ENCODE results near the gene GNRHR. TPM values are rescaled to one million over a fixed set of nuclear protein-coding genes. Genes with fewer than 3 reads are reported as not detected.

GNRHR gene
- total and polyA plus RNA-seq, 2 donors (not counting 1 experiment from before 2014, with no cell fraction given), result not detected

DNA sequence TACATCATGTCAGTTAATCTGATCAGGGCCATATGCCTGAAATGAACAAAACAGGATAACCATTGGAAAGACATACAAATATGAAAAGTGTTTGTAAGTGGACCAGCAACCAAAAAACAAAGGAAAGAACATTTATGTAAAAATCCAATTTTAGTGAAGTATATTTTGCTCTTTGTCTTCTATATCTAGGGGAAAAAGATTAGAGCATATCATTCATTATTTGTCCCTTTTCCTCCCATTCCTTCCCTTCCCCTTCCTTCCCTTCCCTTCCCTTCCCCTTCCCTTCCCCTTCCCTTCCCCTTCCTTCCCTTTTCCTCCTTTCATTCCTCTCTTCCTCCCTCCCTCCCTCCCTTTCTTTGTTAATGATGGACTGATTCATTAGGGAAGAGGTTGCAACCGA lies 1.8 kb upstream of the GNRHR start:
- no peak for DNase-seq (ENCODE audit: low read depth in 2 of 2)
- no peak overlapping the region for H3K27ac ChIP-seq (ENCODE audit: insufficient read depth, low read length)
- no peak overlapping the region for H3K4me2 ChIP-seq (ENCODE audit: extremely low read depth, insufficient read depth, low read length)
- H3K4me3 ChIP-seq (replicated peaks in 1 of 4; ENCODE audit: control extremely low read depth in 1 of 4, insufficient read depth in 1 of 4, low read depth in 3 of 4, low read length in 4 of 4), result no peak overlapping the region
- no peaks in the 10 kb centered on the region for H3K36me3 ChIP-seq (ENCODE audit: control insufficient read depth, insufficient read depth, low read length)
- no peak overlapping the region for H2AFZ ChIP-seq (ENCODE audit: low read length)
- no peaks in the 10 kb centered on the region for H3K4me1 ChIP-seq (ENCODE audit: control insufficient read depth, extremely low read depth, insufficient read depth, low read length)
- H3K79me2 ChIP-seq (ENCODE audit: control insufficient read depth, insufficient read depth, low read length), result no peaks in the 10 kb centered on the region
- TF ChIP-seq, protein P1, sequence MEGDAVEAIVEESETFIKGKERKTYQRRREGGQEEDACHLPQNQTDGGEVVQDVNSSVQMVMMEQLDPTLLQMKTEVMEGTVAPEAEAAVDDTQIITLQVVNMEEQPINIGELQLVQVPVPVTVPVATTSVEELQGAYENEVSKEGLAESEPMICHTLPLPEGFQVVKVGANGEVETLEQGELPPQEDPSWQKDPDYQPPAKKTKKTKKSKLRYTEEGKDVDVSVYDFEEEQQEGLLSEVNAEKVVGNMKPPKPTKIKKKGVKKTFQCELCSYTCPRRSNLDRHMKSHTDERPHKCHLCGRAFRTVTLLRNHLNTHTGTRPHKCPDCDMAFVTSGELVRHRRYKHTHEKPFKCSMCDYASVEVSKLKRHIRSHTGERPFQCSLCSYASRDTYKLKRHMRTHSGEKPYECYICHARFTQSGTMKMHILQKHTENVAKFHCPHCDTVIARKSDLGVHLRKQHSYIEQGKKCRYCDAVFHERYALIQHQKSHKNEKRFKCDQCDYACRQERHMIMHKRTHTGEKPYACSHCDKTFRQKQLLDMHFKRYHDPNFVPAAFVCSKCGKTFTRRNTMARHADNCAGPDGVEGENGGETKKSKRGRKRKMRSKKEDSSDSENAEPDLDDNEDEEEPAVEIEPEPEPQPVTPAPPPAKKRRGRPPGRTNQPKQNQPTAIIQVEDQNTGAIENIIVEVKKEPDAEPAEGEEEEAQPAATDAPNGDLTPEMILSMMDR (conservative IDR thresholded peaks at IDR 0.05 in 1 of 2, IDR thresholded peaks at IDR 0.05 in 1 of 2; ENCODE audit: low read depth in 1 of 2, low read length in 2 of 2), result no peak
- TF ChIP-seq EZH2 (IDR thresholded peaks at IDR 0.05; ENCODE audit: low read length, missing control alignments), result no peak
- no peaks in the 10 kb centered on the region for H4K20me1 ChIP-seq (ENCODE audit: control insufficient read depth, extremely low read depth, insufficient read depth, low read length)
- no peaks in the 10 kb centered on the region for H3K27me3 ChIP-seq (ENCODE audit: control insufficient read depth, insufficient read depth, low read length)
- H3K9ac ChIP-seq (ENCODE audit: insufficient read depth, low read length), result no peak overlapping the region
- no peaks in the 10 kb centered on the region for H3K9me3 ChIP-seq (ENCODE audit: control insufficient read depth, insufficient read depth, low read depth, low read length)

DNA sequence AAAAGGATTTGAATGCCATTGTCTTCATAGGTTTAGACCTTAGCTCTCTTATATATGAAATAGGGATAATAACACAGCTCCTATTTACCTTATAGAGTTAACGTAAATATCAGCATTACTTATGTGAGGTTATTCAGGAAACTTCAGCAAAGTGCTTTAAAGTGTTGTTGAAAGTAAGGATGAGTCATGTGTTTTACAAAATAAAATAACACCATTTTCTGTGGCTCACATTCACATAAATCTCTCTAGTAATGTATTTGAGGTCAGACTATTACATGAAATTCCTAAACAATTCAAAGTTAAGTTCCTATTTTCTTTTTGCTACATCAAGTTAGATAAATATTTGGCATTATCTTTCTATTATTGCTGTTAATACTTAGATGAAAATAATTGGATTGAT lies 2.9 kb downstream of the GNRHR start:
- H3K4me2 ChIP-seq (ENCODE audit: extremely low read depth, insufficient read depth, low read length), result peak overlapping the region; percentile 1
- H3K4me1 ChIP-seq (ENCODE audit: control insufficient read depth, extremely low read depth, insufficient read depth, low read length), result no peaks in the 10 kb centered on the region
- H3K27me3 ChIP-seq (ENCODE audit: control insufficient read depth, insufficient read depth, low read length), result no peaks in the 10 kb centered on the region
- DNase-seq (ENCODE audit: low read depth in 2 of 2), result peak; percentile 24 to 40
- no peaks in the 10 kb centered on the region for H4K20me1 ChIP-seq (ENCODE audit: control insufficient read depth, extremely low read depth, insufficient read depth, low read length)
- no peak overlapping the region for H3K9ac ChIP-seq (ENCODE audit: insufficient read depth, low read length)
- H3K79me2 ChIP-seq (ENCODE audit: control insufficient read depth, insufficient read depth, low read length), result no peaks in the 10 kb centered on the region
- no peak overlapping the region for H2AFZ ChIP-seq (ENCODE audit: low read length)
- no peak overlapping the region for H3K4me3 ChIP-seq (replicated peaks in 1 of 4; ENCODE audit: control extremely low read depth in 1 of 4, insufficient read depth in 1 of 4, low read depth in 3 of 4, low read length in 4 of 4)
- H3K27ac ChIP-seq (ENCODE audit: insufficient read depth, low read length), result no peak overlapping the region
- no peaks in the 10 kb centered on the region for H3K36me3 ChIP-seq (ENCODE audit: control insufficient read depth, insufficient read depth, low read length)
- TF ChIP-seq, protein P1 (conservative IDR thresholded peaks at IDR 0.05 in 1 of 2, IDR thresholded peaks at IDR 0.05 in 1 of 2; ENCODE audit: low read depth in 1 of 2, low read length in 2 of 2), result no peak
- no peak for TF ChIP-seq EZH2 (IDR thresholded peaks at IDR 0.05; ENCODE audit: low read length, missing control alignments)
- H3K9me3 ChIP-seq (ENCODE audit: control insufficient read depth, insufficient read depth, low read depth, low read length), result no peaks in the 10 kb centered on the region

DNA sequence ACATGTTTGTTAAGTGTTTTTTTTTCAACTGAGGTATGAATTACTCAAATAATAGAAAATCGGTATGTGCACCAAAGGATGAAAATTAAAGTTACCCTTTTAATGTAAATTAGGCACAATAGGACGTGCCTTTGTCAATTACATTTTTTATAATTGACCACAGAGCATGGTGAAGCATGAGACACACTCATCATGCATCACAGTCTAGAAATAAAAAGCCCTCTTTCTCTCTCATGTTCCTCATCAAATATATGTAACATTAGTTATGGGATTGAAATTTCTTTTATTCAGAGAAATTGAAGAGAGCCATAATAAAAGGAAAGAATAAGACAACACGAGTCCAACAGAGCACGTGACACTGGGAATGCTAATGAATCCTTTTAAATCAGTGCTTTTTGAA lies 3.5 kb downstream of the GNRHR start:
- Histone ChIP-seq H3K36me3 (ENCODE audit: control insufficient read depth, insufficient read depth, low read length) (no peaks in the 10 kb centered on the region), H2AFZ (ENCODE audit: low read length) (no peak overlapping the region), H3K9me3 (ENCODE audit: control insufficient read depth, insufficient read depth, low read depth, low read length) (no peaks in the 10 kb centered on the region), H4K20me1 (ENCODE audit: control insufficient read depth, extremely low read depth, insufficient read depth, low read length) (no peaks in the 10 kb centered on the region), H3K4me2 (ENCODE audit: extremely low read depth, insufficient read depth, low read length) (no peak overlapping the region), H3K4me3 (replicated peaks in 1 of 4; ENCODE audit: control extremely low read depth in 1 of 4, insufficient read depth in 1 of 4, low read depth in 3 of 4, low read length in 4 of 4) (no peak overlapping the region), H3K27me3 (ENCODE audit: control insufficient read depth, insufficient read depth, low read length) (no peaks in the 10 kb centered on the region), H3K27ac (ENCODE audit: insufficient read depth, low read length) (no peak overlapping the region), H3K79me2 (ENCODE audit: control insufficient read depth, insufficient read depth, low read length) (no peaks in the 10 kb centered on the region), H3K4me1 (ENCODE audit: control insufficient read depth, extremely low read depth, insufficient read depth, low read length) (no peaks in the 10 kb centered on the region), H3K9ac (ENCODE audit: insufficient read depth, low read length) (no peak overlapping the region)
- DNase-seq (ENCODE audit: low read depth in 2 of 2), result peak in 1 of 2 donors; percentile 20
- no peak for TF ChIP-seq EZH2 (IDR thresholded peaks at IDR 0.05; ENCODE audit: low read length, missing control alignments)

All from fibroblast of lung (primary cell).